Activated B cell treated with CpG ODN at 0.5 μM for 24 hours (primary cell): Measurements from ENCODE around the gene COL18A1. TPM values are rescaled to one million over a fixed set of nuclear protein-coding genes. Genes with fewer than 3 reads are reported as not detected.

Experiments
- ATAC-seq: fragments of 200-7000 bp; cut with Tn5 transposase; one replicate; pipeline ENCODE4 v1.10.0; 2021; ENCODE audit warnings: low read depth, mild to moderate bottlenecking, moderate library complexity
- CTCF ChIA-PET: fragments of 350-600 bp; sonication (Branson Sonifier 250); formaldehyde crosslinking; loops from one replicate; lab custom pipeline; 2021; ENCODE audit warnings: antibody characterized with exemption; lab: Charles Lee
- POLR2A ChIA-PET: fragments of 350-600 bp; sonication (Branson Sonifier 250); formaldehyde crosslinking; loops from one replicate; lab custom pipeline; 2021; ENCODE audit warnings: antibody characterized with exemption; lab: Charles Lee
- DNase-seq: peaks from one replicate; pipeline ENCODE4 v3.0.0; 2022
- H3K27ac Mint-ChIP-seq: one replicate; pipeline ENCODE4 v1.8.0; 2020; ENCODE audit warnings: mixed read lengths
- H3K27me3 Mint-ChIP-seq: one replicate; pipeline ENCODE4 v1.8.0; 2021; ENCODE audit warnings: mixed read lengths
- H3K36me3 Mint-ChIP-seq: one replicate; pipeline ENCODE4 v1.8.0; 2021; ENCODE audit warnings: low read depth, mixed read lengths
- H3K4me1 Mint-ChIP-seq: one replicate; pipeline ENCODE4 v1.8.0; 2021; ENCODE audit warnings: mixed read lengths
- H3K4me3 Mint-ChIP-seq: one replicate; pipeline ENCODE4 v1.8.0; 2020; ENCODE audit warnings: mild to moderate bottlenecking, mixed read lengths
- H3K9me3 Mint-ChIP-seq: one replicate; pipeline ENCODE4 v1.8.0; 2020; ENCODE audit warnings: mixed read lengths
- CTCF ChIP-seq: fragments of 200-600 bp; IDR thresholded peaks from one replicate; pipeline ENCODE4 v1.8.0; 2022; ENCODE audit warnings: antibody characterized with exemption, mild to moderate bottlenecking
- intact Hi-C: fragments of 100-400 bp; cut with micrococcal nuclease; formaldehyde crosslinking; loops from one replicate; pipeline ENCODE4 v1.15.1; 2024
- total RNA-seq: library from RNA; stranded (reverse); gene quantifications from 2 replicates; pipeline ENCODE4 v1.2.3, GENCODE V29; 2022

The COL18A1 gene
- total RNA-seq, 1 donor from 2014 or later: 1.6 TPM

- no peaks in the 10 kb centered on the region for H3K36me3 Mint-ChIP-seq
- peak; percentile 57 for ATAC-seq
- H3K27ac Mint-ChIP-seq: no peak overlapping the region
- DNase-seq: no peak
- H3K4me1 Mint-ChIP-seq: peaks cover 5% of the 10 kb centered on the region
- no peaks in the 10 kb centered on the region for H3K27me3 Mint-ChIP-seq
- ChIA-PET CTCF (no interaction called here), POLR2A (no interaction called here)
- H3K9me3 Mint-ChIP-seq: no peaks in the 10 kb centered on the region
- H3K4me3 Mint-ChIP-seq: no peak overlapping the region
- no peak for TF ChIP-seq CTCF
- intact Hi-C loops: no loop called here
Observed at GRCh38 chr21:45470773-45471524, 66.0 kb downstream of the COL18A1 start.

- Mint-ChIP-seq H3K4me1 (peaks cover 7% of the 10 kb centered on the region), H3K36me3 (no peaks in the 10 kb centered on the region), H3K27ac (no peak overlapping the region), H3K27me3 (no peaks in the 10 kb centered on the region), H3K4me3 (no peak overlapping the region), H3K9me3 (no peaks in the 10 kb centered on the region)
- TF ChIP-seq CTCF: no peak
- POLR2A ChIA-PET: no interaction called here
- ATAC-seq (no peak), DNase-seq (no peak)
- intact Hi-C loops: no loop called here
- CTCF ChIA-PET: no interaction called here
Observed at GRCh38 chr21:45471525-45472221, 66.7 kb downstream of the COL18A1 start.

- DNase-seq (no peak), ATAC-seq (no peak)
- Mint-ChIP-seq H3K9me3 (no peaks in the 10 kb centered on the region), H3K4me3 (no peak overlapping the region), H3K27me3 (no peaks in the 10 kb centered on the region), H3K4me1 (peaks cover 8% of the 10 kb centered on the region), H3K36me3 (no peaks in the 10 kb centered on the region), H3K27ac (no peak overlapping the region)
- intact Hi-C loops: no loop called here
- ChIA-PET CTCF (no interaction called here), POLR2A (no interaction called here)
- no peak for TF ChIP-seq CTCF
Observed at GRCh38 chr21:45472445-45473365, 67.7 kb downstream of the COL18A1 start.

- peaks cover 17% of the 10 kb centered on the region for H3K4me1 Mint-ChIP-seq
- POLR2A ChIA-PET: no interaction called here
- H3K27me3 Mint-ChIP-seq: no peaks in the 10 kb centered on the region
- ATAC-seq (no peak), DNase-seq (no peak)
- CTCF ChIA-PET: no interaction called here
- intact Hi-C loops: no loop called here
- TF ChIP-seq CTCF: no peak
- H3K36me3 Mint-ChIP-seq: no peaks in the 10 kb centered on the region
- H3K9me3 Mint-ChIP-seq: no peaks in the 10 kb centered on the region
- H3K27ac Mint-ChIP-seq: peak overlapping the region; percentile 2
- no peak overlapping the region for H3K4me3 Mint-ChIP-seq
Observed at GRCh38 chr21:45473496-45474322, 68.7 kb downstream of the COL18A1 start.
